Left lung (tissue), 10 donors: ENCODE measurements around the gene HCAR3. TPM values are rescaled to one million over a fixed set of nuclear protein-coding genes. Genes with fewer than 3 reads are reported as not detected.
"Not testable (repeated sequence)": the region's sequence is repeated elsewhere in the genome, so short reads cannot be mapped to it uniquely, and the experiment has no call there.

Experiments used
- ATAC-seq: fragments of 200-7000 bp; cut with Tn5 transposase; one replicate; pipeline ENCODE4 v1.9.1; 2020; ENCODE audit warnings: moderate library complexity
- DNase-seq, 4 donors: peaks; one replicate each; pipeline ENCODE4 v3.0.0-alpha.2; 2013 to 2020
- H3K27ac ChIP-seq, 2 donors: fragments of 200-600 bp; sonication (generic) in 1 of 2; one replicate each; pipeline versions ENCODE4 v1.5.0 to v1.8.0; 2020 to 2021
- H3K27me3 ChIP-seq, 2 donors: fragments of 200-600 bp; sonication (generic) in 1 of 2; one replicate each; pipeline versions ENCODE4 v1.5.0 to v1.8.0; 2020 to 2021
- H3K36me3 ChIP-seq, 2 donors: fragments of 200-600 bp; sonication (generic) in 1 of 2; one replicate each; pipeline versions ENCODE4 v1.5.0 to v1.8.0; 2020 to 2021
- H3K4me1 ChIP-seq, 2 donors: fragments of 200-600 bp; one replicate each; pipeline ENCODE4 v1.8.0; 2021
- H3K4me3 ChIP-seq, 2 donors: fragments of 200-600 bp; sonication (generic) in 1 of 2; one replicate each; pipeline versions ENCODE4 v1.5.0 to v1.8.0; 2020 to 2021; ENCODE audit warnings: mild to moderate bottlenecking in 1 of 2
- H3K9me3 ChIP-seq, 2 donors: fragments of 200-600 bp; sonication (generic) in 1 of 2; one replicate each; pipeline versions ENCODE4 v1.5.0 to v1.8.0; 2020 to 2021
- CTCF ChIP-seq, 2 donors: fragments of 200-600 bp; sonication (generic) in 1 of 2; IDR thresholded peaks; one replicate each; pipeline versions ENCODE4 v1.5.0 to v1.8.0; 2021; ENCODE audit warnings: antibody characterized with exemption in 2 of 2
- intact Hi-C, 2 donors: fragments of 100-400 bp; cut with DNase I; formaldehyde crosslinking; loops; one replicate each; pipeline versions ENCODE4 v1.11.2 to v1.14.2; 2022
- polyA plus RNA-seq, 6 donors: library from polyadenylated mRNA; unstranded; fragments of 120-200 nt; gene quantifications; one replicate each; pipeline ENCODE4 v1.2.1, GENCODE V29; 2013; ENCODE audit not compliant: insufficient read length in 6 of 6
- total RNA-seq, 2 donors: library from RNA; stranded (reverse); fragmentation: NEBNext Ultra II Directional; extraction: Animal tissue kit (Norgen Biotek cat#: 25700); gene quantifications; one replicate each; pipeline ENCODE4 v1.2.1, GENCODE V29; 2021
- donor health status: DM: no; HTN: yes; CAD: no.
- donor health status: DM: no; HTN: no; CAD: no.

Gene HCAR3
- total and polyA plus RNA-seq, 8 donors: 0.07 to 2.8 (median 0.16) TPM; not detected in 2

GRCh38 chr12:122726080-122726558 is 9.5 kb upstream of the HCAR3 start:
- Histone ChIP-seq H3K9me3 (no peaks in the 10 kb centered on the region), H3K4me1 (peaks cover 0 to 23% of the 10 kb centered on the region in 2 donors), H3K27ac (peak overlapping the region; percentile 53 to 77), H3K36me3 (no peaks in the 10 kb centered on the region), H3K27me3 (peaks cover 0 to 10% of the 10 kb centered on the region in 2 donors), H3K4me3 (no peak overlapping the region)
- DNase-seq (no peak), ATAC-seq (peak; percentile 89)
- intact Hi-C loops: no loop called here
- TF ChIP-seq CTCF (IDR thresholded peaks at IDR 0.05): no peak

- DNase-seq (no peak), ATAC-seq (no peak)
- intact Hi-C loops: no loop called here
- Histone ChIP-seq H3K4me3 (no peak overlapping the region), H3K4me1 (peaks cover 0 to 27% of the 10 kb centered on the region in 2 donors), H3K27ac (peak overlapping the region; percentile 53 to 77), H3K36me3 (no peaks in the 10 kb centered on the region), H3K9me3 (no peaks in the 10 kb centered on the region), H3K27me3 (peaks cover 0 to 8% of the 10 kb centered on the region in 2 donors)
- no peak for TF ChIP-seq CTCF (IDR thresholded peaks at IDR 0.05)
These were observed 9.0 kb upstream of the HCAR3 start for GRCh38 chr12:122725452-122726079.

GRCh38 chr12:122724641-122725243 is 8.1 kb upstream of the HCAR3 start:
- no peak for TF ChIP-seq CTCF (IDR thresholded peaks at IDR 0.05)
- intact Hi-C loops: no loop called here

GRCh38 chr12:122722387-122722786 is 5.8 kb upstream of the HCAR3 start:
- TF ChIP-seq CTCF (IDR thresholded peaks at IDR 0.05): no peak
- Histone ChIP-seq H3K9me3 (no peaks in the 10 kb centered on the region), H3K27me3 (no peaks in the 10 kb centered on the region), H3K4me1 (peaks cover 0 to 35% of the 10 kb centered on the region in 2 donors), H3K36me3 (no peaks in the 10 kb centered on the region), H3K4me3 (no peak overlapping the region), H3K27ac (no peak overlapping the region)
- intact Hi-C loops: no loop called here
- ATAC-seq (no peak), DNase-seq (no peak)

More at GRCh38 chr12:122724641-122725243, 8.1 kb upstream of the HCAR3 start:
- Histone ChIP-seq H3K36me3 (no peaks in the 10 kb centered on the region), H3K4me3 (no peak overlapping the region), H3K27me3 (no peaks in the 10 kb centered on the region), H3K4me1 (peaks cover 0 to 35% of the 10 kb centered on the region in 2 donors), H3K9me3 (no peaks in the 10 kb centered on the region), H3K27ac (no peak overlapping the region)
- DNase-seq (no peak), ATAC-seq (no peak)

GRCh38 chr12:122721057-122721545 is 4.5 kb upstream of the HCAR3 start:
- no peaks in the 10 kb centered on the region for H3K36me3 ChIP-seq
- TF ChIP-seq CTCF (IDR thresholded peaks at IDR 0.05): no peak
- H3K4me3 ChIP-seq: no peak overlapping the region
- peaks cover 0 to 38% of the 10 kb centered on the region in 2 donors for H3K4me1 ChIP-seq
- intact Hi-C loops: no loop called here
- no peaks in the 10 kb centered on the region for H3K9me3 ChIP-seq
- no peak overlapping the region for H3K27ac ChIP-seq
- DNase-seq (no peak), ATAC-seq (no peak)
- H3K27me3 ChIP-seq: no peaks in the 10 kb centered on the region

- intact Hi-C loops, ATAC-seq: not testable (repeated sequence)
These were observed 1.4 kb downstream of the HCAR3 start for GRCh38 chr12:122715211-122715610.

GRCh38 chr12:122713491-122714188 is 3.0 kb downstream of the HCAR3 start:
- ATAC-seq: peak; percentile 42
- H3K9me3 ChIP-seq, DNase-seq, intact Hi-C loops, H3K27ac ChIP-seq, H3K36me3 ChIP-seq, H3K27me3 ChIP-seq: not testable (repeated sequence)
- Histone ChIP-seq H3K4me3 (peak overlapping the region in 1 of 2 donors; percentile 21), H3K4me1 (peaks cover 0 to 13% of the 10 kb centered on the region in 2 donors)

More at GRCh38 chr12:122715211-122715610, 1.4 kb downstream of the HCAR3 start:
- not testable (repeated sequence) for H3K27ac ChIP-seq, H3K36me3 ChIP-seq, H3K27me3 ChIP-seq, H3K9me3 ChIP-seq
- peak in 1 of 4 donors; percentile 38 for DNase-seq
- Histone ChIP-seq H3K4me3 (peak overlapping the region in 1 of 2 donors; percentile 21), H3K4me1 (peaks cover 0 to 17% of the 10 kb centered on the region in 2 donors)
